ENCODE measurements around the gene ADAMTSL5.

ADAMTSL5 gene

GRCh38 chr19:1472231-1473084 lies 40.4 kb downstream of the ADAMTSL5 start:
- H3K4me3 Mint-ChIP-seq: peak overlapping the region; percentile 68
- no peak for ATAC-seq
- DNase-seq (ENCODE audit: low spot score in 2 of 2): no peak
- H3K9me3 Mint-ChIP-seq: no peaks in the 10 kb centered on the region
- peaks cover 24% of the 10 kb centered on the region for H3K4me1 Mint-ChIP-seq
- H3K27ac Mint-ChIP-seq: no peak overlapping the region
- peaks cover 14% of the 10 kb centered on the region for H3K36me3 Mint-ChIP-seq

GRCh38 chr19:1471515-1472160 lies 41.2 kb downstream of the ADAMTSL5 start:
- no peak for ATAC-seq
- no peaks in the 10 kb centered on the region for H3K9me3 Mint-ChIP-seq
- no peak for DNase-seq (ENCODE audit: low spot score in 2 of 2)
- H3K4me1 Mint-ChIP-seq: peaks cover 19% of the 10 kb centered on the region
- no peak overlapping the region for H3K27ac Mint-ChIP-seq
- H3K36me3 Mint-ChIP-seq: peaks cover 7% of the 10 kb centered on the region
- peak overlapping the region; percentile 68 for H3K4me3 Mint-ChIP-seq

GRCh38 chr19:1471010-1471514 lies 41.8 kb downstream of the ADAMTSL5 start:
- Mint-ChIP-seq H3K4me1 (peaks cover 19% of the 10 kb centered on the region), H3K9me3 (no peaks in the 10 kb centered on the region), H3K27ac (no peak overlapping the region), H3K4me3 (peak overlapping the region; percentile 68), H3K36me3 (peaks cover 2% of the 10 kb centered on the region)
- DNase-seq (ENCODE audit: low spot score in 2 of 2) (no peak), ATAC-seq (peak; percentile 51)

- Mint-ChIP-seq H3K9me3 (no peaks in the 10 kb centered on the region), H3K4me1 (peaks cover 19% of the 10 kb centered on the region), H3K27ac (no peak overlapping the region), H3K36me3 (no peaks in the 10 kb centered on the region), H3K4me3 (peak overlapping the region; percentile 68)
- DNase-seq (ENCODE audit: low spot score in 2 of 2) (peak in 1 of 2 donors; percentile 78), ATAC-seq (peak; percentile 66)
Observed at GRCh38 chr19:1470305-1471009, 42.4 kb downstream of the ADAMTSL5 start.

GRCh38 chr19:1470055-1470304 lies 42.8 kb downstream of the ADAMTSL5 start:
- peaks cover 19% of the 10 kb centered on the region for H3K4me1 Mint-ChIP-seq
- H3K4me3 Mint-ChIP-seq: peak overlapping the region; percentile 68
- no peak for DNase-seq (ENCODE audit: low spot score in 2 of 2)
- no peak for ATAC-seq
- no peaks in the 10 kb centered on the region for H3K36me3 Mint-ChIP-seq
- H3K9me3 Mint-ChIP-seq: no peaks in the 10 kb centered on the region
- H3K27ac Mint-ChIP-seq: no peak overlapping the region

- ATAC-seq: peak; percentile 38
- peak overlapping the region; percentile 68 for H3K4me3 Mint-ChIP-seq
- H3K4me1 Mint-ChIP-seq: peaks cover 19% of the 10 kb centered on the region
- no peaks in the 10 kb centered on the region for H3K9me3 Mint-ChIP-seq
- H3K27ac Mint-ChIP-seq: no peak overlapping the region
- DNase-seq (ENCODE audit: low spot score in 2 of 2): no peak
- H3K36me3 Mint-ChIP-seq: no peaks in the 10 kb centered on the region
Observed at GRCh38 chr19:1469255-1470054, 43.4 kb downstream of the ADAMTSL5 start.

- peak; percentile 14 for ATAC-seq
- H3K9me3 Mint-ChIP-seq: no peaks in the 10 kb centered on the region
- peak overlapping the region; percentile 21 for H3K4me3 Mint-ChIP-seq
- no peak overlapping the region for H3K27ac Mint-ChIP-seq
- H3K4me1 Mint-ChIP-seq: peaks cover 19% of the 10 kb centered on the region
- H3K36me3 Mint-ChIP-seq: no peaks in the 10 kb centered on the region
- no peak for DNase-seq (ENCODE audit: low spot score in 2 of 2)
Observed at GRCh38 chr19:1468821-1469254, 44.0 kb downstream of the ADAMTSL5 start.

- Mint-ChIP-seq H3K27ac (no peak overlapping the region), H3K36me3 (no peaks in the 10 kb centered on the region), H3K4me1 (peaks cover 19% of the 10 kb centered on the region), H3K9me3 (no peaks in the 10 kb centered on the region), H3K4me3 (peak overlapping the region; percentile 21)
- ATAC-seq (no peak), DNase-seq (ENCODE audit: low spot score in 2 of 2) (peak in 1 of 2 donors; percentile 60)
Observed at GRCh38 chr19:1468274-1468820, 44.5 kb downstream of the ADAMTSL5 start.

- Mint-ChIP-seq H3K27ac (no peak overlapping the region), H3K4me3 (peak overlapping the region; percentile 21), H3K9me3 (no peaks in the 10 kb centered on the region), H3K36me3 (no peaks in the 10 kb centered on the region), H3K4me1 (peaks cover 19% of the 10 kb centered on the region)
- ATAC-seq: no peak
- no peak for DNase-seq (ENCODE audit: low spot score in 2 of 2)
Observed at GRCh38 chr19:1467490-1468273, 45.1 kb downstream of the ADAMTSL5 start.

- no peak for ATAC-seq
- DNase-seq (ENCODE audit: low spot score in 2 of 2): no peak
- H3K36me3 Mint-ChIP-seq: no peaks in the 10 kb centered on the region
- H3K27ac Mint-ChIP-seq: no peak overlapping the region
- no peaks in the 10 kb centered on the region for H3K9me3 Mint-ChIP-seq
- peaks cover 18% of the 10 kb centered on the region for H3K4me1 Mint-ChIP-seq
- H3K4me3 Mint-ChIP-seq: no peak overlapping the region
Observed at GRCh38 chr19:1467215-1467489, 45.7 kb downstream of the ADAMTSL5 start.

GRCh38 chr19:1466461-1467214 lies 46.2 kb downstream of the ADAMTSL5 start:
- H3K4me1 Mint-ChIP-seq: peaks cover 13% of the 10 kb centered on the region
- H3K27ac Mint-ChIP-seq: no peak overlapping the region

GRCh38 chr19:1466018-1466460 lies 46.8 kb downstream of the ADAMTSL5 start:
- H3K36me3 Mint-ChIP-seq: no peaks in the 10 kb centered on the region
- H3K4me3 Mint-ChIP-seq: no peak overlapping the region
- H3K9me3 Mint-ChIP-seq: no peaks in the 10 kb centered on the region
- H3K4me1 Mint-ChIP-seq: peaks cover 7% of the 10 kb centered on the region
- ATAC-seq: no peak
- no peak for DNase-seq (ENCODE audit: low spot score in 2 of 2)
- no peak overlapping the region for H3K27ac Mint-ChIP-seq

More at GRCh38 chr19:1466461-1467214, 46.2 kb downstream of the ADAMTSL5 start:
- no peak for DNase-seq (ENCODE audit: low spot score in 2 of 2)
- no peaks in the 10 kb centered on the region for H3K9me3 Mint-ChIP-seq
- no peaks in the 10 kb centered on the region for H3K36me3 Mint-ChIP-seq
- ATAC-seq: no peak
- H3K4me3 Mint-ChIP-seq: no peak overlapping the region

- no peak for DNase-seq (ENCODE audit: low spot score in 2 of 2)
- no peak overlapping the region for H3K4me3 Mint-ChIP-seq
Observed at GRCh38 chr19:1465191-1466016, 47.4 kb downstream of the ADAMTSL5 start.

More at GRCh38 chr19:1465191-1466016, 47.4 kb downstream of the ADAMTSL5 start:
- H3K27ac Mint-ChIP-seq: no peak overlapping the region
- no peaks in the 10 kb centered on the region for H3K36me3 Mint-ChIP-seq
- H3K9me3 Mint-ChIP-seq: no peaks in the 10 kb centered on the region
- H3K4me1 Mint-ChIP-seq: peaks cover 5% of the 10 kb centered on the region
- peak; percentile 52 for ATAC-seq
